ENCODE measurements around the gene BCL2. TPM values are rescaled to one million over a fixed set of nuclear protein-coding genes. Genes with fewer than 3 reads are reported as not detected.

Gene BCL2
- total RNA-seq, 1 experiment from 2014 or later, result 1.3 TPM

DNA sequence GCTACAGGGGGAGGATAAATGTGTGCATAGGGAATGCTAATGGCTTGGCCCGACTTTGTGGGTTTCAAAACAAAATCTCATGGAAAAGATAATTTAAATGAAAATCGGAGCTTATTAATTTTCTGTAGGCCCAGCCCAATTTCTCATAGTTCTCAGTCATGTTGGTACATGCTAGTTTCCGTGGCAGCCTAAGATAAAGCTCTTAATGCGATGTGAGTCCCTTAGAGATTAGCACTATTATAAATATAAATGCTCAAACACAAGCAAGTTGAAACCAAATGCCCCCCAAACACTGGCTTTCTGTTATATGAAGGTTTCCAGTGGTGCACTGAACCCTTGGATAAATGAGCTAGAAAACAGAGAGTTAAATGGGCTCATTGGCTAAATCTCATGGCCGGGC lies 168.0 kb downstream of the BCL2 start:
- no peak overlapping the region for H3K14ac ChIP-seq (ENCODE audit: insufficient read depth, low read length)
- TF ChIP-seq, protein P1, sequence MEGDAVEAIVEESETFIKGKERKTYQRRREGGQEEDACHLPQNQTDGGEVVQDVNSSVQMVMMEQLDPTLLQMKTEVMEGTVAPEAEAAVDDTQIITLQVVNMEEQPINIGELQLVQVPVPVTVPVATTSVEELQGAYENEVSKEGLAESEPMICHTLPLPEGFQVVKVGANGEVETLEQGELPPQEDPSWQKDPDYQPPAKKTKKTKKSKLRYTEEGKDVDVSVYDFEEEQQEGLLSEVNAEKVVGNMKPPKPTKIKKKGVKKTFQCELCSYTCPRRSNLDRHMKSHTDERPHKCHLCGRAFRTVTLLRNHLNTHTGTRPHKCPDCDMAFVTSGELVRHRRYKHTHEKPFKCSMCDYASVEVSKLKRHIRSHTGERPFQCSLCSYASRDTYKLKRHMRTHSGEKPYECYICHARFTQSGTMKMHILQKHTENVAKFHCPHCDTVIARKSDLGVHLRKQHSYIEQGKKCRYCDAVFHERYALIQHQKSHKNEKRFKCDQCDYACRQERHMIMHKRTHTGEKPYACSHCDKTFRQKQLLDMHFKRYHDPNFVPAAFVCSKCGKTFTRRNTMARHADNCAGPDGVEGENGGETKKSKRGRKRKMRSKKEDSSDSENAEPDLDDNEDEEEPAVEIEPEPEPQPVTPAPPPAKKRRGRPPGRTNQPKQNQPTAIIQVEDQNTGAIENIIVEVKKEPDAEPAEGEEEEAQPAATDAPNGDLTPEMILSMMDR (conservative IDR thresholded peaks at IDR 0.05), result no peak
- no peaks in the 10 kb centered on the region for H3K79me2 ChIP-seq (ENCODE audit: insufficient read depth, low read length)
- no peaks in the 10 kb centered on the region for H4K20me1 ChIP-seq (ENCODE audit: control insufficient read depth, insufficient read depth, insufficient read length)
- H3K79me1 ChIP-seq (ENCODE audit: insufficient read depth, low read depth, low read length, poor library complexity, severe bottlenecking), result no peaks in the 10 kb centered on the region
- peaks cover 10% of the 10 kb centered on the region for H3K27me3 Mint-ChIP-seq (ENCODE audit: low read depth)
- no peak overlapping the region for H2BK5ac ChIP-seq (ENCODE audit: insufficient read length, low read length)
- H3K4me1 Mint-ChIP-seq, result peaks cover 7 to 18% of the 10 kb centered on the region in 2 experiments
- H3K27ac ChIP-seq (ENCODE audit: insufficient read length, low read depth, low read length), result no peak overlapping the region
- no peak overlapping the region for H2BK20ac ChIP-seq (ENCODE audit: low read depth, low read length, poor library complexity, severe bottlenecking)
- H3K9me3 Mint-ChIP-seq, result no peaks in the 10 kb centered on the region
- no peak overlapping the region for H2BK15ac ChIP-seq (ENCODE audit: low read depth, low read length)
- H3K56ac ChIP-seq (ENCODE audit: insufficient read length, low read depth, low read length), result no peak overlapping the region
- H3T11ph ChIP-seq (ENCODE audit: low read length), result no peak overlapping the region
- no peak overlapping the region for H4K91ac ChIP-seq (ENCODE audit: insufficient read length, low read depth, low read length)
- no peak overlapping the region for H3K9ac ChIP-seq (ENCODE audit: extremely low read depth, insufficient read length, low read length)
- no peak overlapping the region for H3K4me2 ChIP-seq (ENCODE audit: insufficient read depth, insufficient read length, low read length)
- WGBS (ENCODE audit: extremely low coverage, insufficient read length, low lambda C conversion rate), result no CpG with 5 or more reads among the region's 5 CpGs
- no peak for DNase-seq
- no peak overlapping the region for H4K5ac ChIP-seq (ENCODE audit: insufficient read length, low read depth, low read length)
- no peaks in the 10 kb centered on the region for H3K4me1 ChIP-seq (ENCODE audit: insufficient read depth, low read length)
- H3K9me3 ChIP-seq (ENCODE audit: control insufficient read depth, low read depth, low read length), result no peaks in the 10 kb centered on the region
- no peaks in the 10 kb centered on the region for H3K23me2 ChIP-seq (ENCODE audit: insufficient read length, low read depth, low read length, poor library complexity, severe bottlenecking)
- no peak overlapping the region for H2BK12ac ChIP-seq (ENCODE audit: insufficient read length, low read depth, low read length)
- H3K36me3 Mint-ChIP-seq (ENCODE audit: insufficient read depth in 1 of 3, low read depth in 3 of 3), result no peaks in the 10 kb centered on the region
- H3K27me3 ChIP-seq (ENCODE audit: insufficient read depth, low read length), result no peaks in the 10 kb centered on the region
- no peak overlapping the region for H2AFZ ChIP-seq (ENCODE audit: low read length)
- H3K23ac ChIP-seq (ENCODE audit: insufficient read length, low read depth, low read length), result no peak overlapping the region
- no peak overlapping the region for H4K8ac ChIP-seq (replicated peaks; ENCODE audit: insufficient read length, low read depth, low read length)
- no peak overlapping the region for H2AK5ac ChIP-seq (ENCODE audit: insufficient read length, low read length)
- no peak overlapping the region for H3K18ac ChIP-seq (ENCODE audit: insufficient read length, low read depth, low read length)
- H3K4ac ChIP-seq (ENCODE audit: low read depth, low read length), result no peak overlapping the region
- H3K4me3 Mint-ChIP-seq, result no peak overlapping the region
- no peak overlapping the region for H3K27ac Mint-ChIP-seq
- no peak overlapping the region for H2BK120ac ChIP-seq (ENCODE audit: low read depth, low read length, poor library complexity, severe bottlenecking)

Data from H9 (cell line).